AG10803 (cell line): ENCODE data around the gene FHL2.
A peak's percentile ranks its signal among the peaks of the same experiment; 100 is the strongest.

Experiments
- DNase-seq: peaks from one replicate; pipeline ENCODE4 v3.0.0; 2010; ENCODE audit warnings: low read depth
- H3K4me3 ChIP-seq: 2 replicates; pipeline ENCODE4 v1.5.1; 2011; ENCODE audit warnings: mild to moderate bottlenecking, low read length, control low read depth
- TF ChIP-seq, protein P1 (sequence below): conservative IDR thresholded peaks from 2 replicates; pipeline ENCODE4 v1.5.1; 2011; ENCODE audit warnings: mild to moderate bottlenecking, low read length, control low read depth, inconsistent platforms

The FHL2 gene

DNA sequence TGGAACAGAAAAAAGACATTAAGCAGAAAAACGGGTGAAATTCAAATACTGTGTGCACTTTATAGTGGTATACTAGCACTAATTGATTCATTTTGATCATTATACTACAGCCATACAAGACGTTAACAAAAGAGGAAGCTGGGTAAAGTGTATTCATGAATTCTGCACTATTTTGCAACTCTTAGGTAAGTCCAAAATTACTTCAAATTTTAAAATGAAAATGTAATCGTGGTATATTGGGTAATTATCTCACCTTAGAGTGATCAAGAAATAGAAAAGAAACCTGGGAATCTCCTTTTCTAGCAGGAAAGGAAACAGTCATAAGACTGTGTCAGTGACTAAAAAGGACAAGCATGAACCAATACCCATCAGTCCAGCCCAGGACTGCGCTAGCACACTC, 74.8 kb downstream of the FHL2 start:
- TF ChIP-seq, protein P1, sequence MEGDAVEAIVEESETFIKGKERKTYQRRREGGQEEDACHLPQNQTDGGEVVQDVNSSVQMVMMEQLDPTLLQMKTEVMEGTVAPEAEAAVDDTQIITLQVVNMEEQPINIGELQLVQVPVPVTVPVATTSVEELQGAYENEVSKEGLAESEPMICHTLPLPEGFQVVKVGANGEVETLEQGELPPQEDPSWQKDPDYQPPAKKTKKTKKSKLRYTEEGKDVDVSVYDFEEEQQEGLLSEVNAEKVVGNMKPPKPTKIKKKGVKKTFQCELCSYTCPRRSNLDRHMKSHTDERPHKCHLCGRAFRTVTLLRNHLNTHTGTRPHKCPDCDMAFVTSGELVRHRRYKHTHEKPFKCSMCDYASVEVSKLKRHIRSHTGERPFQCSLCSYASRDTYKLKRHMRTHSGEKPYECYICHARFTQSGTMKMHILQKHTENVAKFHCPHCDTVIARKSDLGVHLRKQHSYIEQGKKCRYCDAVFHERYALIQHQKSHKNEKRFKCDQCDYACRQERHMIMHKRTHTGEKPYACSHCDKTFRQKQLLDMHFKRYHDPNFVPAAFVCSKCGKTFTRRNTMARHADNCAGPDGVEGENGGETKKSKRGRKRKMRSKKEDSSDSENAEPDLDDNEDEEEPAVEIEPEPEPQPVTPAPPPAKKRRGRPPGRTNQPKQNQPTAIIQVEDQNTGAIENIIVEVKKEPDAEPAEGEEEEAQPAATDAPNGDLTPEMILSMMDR, result no peak
- H3K4me3 ChIP-seq, result no peak overlapping the region
- DNase-seq, result no peak

DNA sequence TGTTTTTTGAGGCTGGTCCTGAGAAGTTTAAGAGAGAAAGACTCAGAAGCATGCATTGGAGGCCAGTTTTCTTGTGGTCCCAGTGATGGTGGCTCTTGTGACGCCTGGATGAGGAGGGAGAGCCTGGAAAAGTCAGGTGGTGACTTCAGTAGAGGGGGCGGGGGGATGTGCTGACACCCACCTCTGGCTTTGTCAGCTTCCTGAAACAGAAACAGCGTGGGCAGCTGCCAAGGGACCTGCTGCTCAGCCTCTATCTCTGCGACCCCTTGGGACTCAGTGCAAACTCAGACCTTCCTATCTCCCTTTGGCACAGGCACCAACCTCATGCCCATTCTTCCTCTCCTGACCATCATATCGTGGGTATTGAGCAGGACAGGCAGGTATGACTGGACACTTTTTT, 75.7 kb downstream of the FHL2 start:
- TF ChIP-seq, protein P1, result no peak
- no peak overlapping the region for H3K4me3 ChIP-seq
- no peak for DNase-seq

DNA sequence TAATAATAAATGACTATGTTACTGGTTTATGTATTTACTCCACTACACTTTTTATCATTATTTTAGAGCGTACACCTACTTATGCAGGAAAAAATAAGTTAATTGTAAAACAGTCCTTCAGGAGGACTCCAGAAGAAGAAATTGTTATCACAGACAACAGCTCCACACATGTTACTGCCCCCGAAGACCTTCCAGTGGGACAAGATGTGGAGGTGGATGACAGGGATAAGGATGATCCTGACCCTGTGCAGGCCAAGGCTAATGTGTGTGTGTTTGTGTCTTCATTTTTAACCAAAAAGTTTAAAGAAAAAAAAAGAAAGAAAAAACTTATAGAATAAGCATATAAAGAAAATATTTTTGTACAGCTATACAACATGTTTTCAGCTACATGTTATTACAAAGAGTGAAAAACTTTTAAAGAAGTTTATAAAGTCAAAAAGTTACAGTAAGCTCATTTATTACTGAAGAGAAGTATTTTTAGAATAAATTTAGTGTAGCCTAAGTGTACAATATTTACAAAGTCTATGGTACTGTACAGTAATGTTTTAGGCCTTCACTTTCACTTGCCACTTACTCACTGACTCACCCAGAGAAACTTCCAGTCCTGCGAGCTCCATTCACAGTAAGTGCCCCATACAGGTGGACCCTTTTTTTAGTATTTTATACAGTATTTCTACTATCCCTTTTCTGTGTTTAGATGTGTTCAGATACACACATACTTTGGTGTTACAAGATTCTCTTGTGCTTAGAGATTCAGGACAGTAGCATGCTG, 76.8 kb downstream of the FHL2 start:
- peak; percentile 34 for DNase-seq
- no peak overlapping the region for H3K4me3 ChIP-seq
- TF ChIP-seq, protein P1, result no peak

DNA sequence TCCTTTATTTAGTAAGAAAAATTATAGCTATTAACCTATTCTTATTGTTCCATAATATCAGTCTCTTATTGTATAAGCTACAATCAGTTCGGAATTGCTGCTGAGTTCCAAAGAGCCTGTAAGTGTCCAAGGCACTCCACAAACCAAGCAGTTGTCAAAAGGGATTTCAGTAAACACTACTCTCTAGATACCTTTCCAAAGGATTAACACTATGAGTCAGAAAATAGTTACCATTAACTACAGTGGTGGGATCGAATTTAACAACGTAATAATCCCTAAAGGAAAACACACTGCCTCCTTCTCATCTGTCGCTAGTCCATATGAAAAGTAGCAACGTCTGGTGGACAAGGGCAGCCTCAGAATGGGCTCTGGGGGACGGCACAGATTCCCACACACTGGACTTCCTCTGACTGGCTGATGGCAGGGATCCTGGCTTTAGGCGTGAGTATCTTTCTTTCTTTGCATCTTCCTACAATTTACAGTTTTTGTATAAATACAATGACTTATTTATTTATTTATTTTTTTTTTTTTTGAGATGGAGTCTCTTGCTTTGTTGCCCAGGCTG, 78.1 kb downstream of the FHL2 start:
- TF ChIP-seq, protein P1, result no peak
- H3K4me3 ChIP-seq, result no peak overlapping the region
- DNase-seq, result no peak

DNA sequence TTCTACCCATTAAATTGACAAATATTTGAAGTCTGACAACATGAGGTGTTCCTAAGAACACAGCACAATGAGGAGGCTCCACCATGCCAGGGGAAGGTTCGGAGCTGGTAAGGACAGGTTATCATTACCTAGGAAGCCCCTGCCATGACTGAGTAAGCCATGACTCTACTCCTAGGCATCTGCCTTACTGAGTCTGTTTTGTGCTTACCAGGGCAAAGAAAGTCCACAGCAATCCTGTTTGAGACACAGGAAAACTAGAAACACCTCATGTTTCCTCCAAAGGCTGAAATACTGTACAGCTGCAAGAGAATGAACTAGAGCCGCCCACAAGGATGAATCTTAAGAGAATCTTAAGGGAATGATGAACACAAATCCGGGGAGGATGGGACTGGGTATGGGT, 80.9 kb downstream of the FHL2 start:
- TF ChIP-seq, protein P1, result no peak
- DNase-seq, result no peak
- H3K4me3 ChIP-seq, result no peak overlapping the region

DNA sequence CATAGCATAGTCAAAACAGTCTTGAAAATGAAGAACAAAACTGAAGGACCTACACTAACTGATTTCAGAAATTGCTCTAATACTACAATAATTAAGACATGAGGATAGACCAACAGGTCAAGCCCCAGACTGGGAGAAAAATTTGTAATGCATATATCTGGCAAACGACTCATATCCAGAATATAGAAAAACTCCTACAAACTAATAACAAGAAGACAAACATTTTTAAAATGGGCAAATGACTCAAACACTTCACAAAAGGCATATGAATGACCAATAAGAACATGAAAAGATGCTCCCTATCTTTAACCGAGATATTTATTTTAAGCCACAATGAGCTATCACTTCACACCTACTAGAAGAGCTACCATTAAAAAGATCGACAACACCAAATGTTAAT, 83.5 kb downstream of the FHL2 start:
- H3K4me3 ChIP-seq, result no peak overlapping the region

More for the DNA sequence above, 83.5 kb downstream of the FHL2 start:
- TF ChIP-seq, protein P1, result no peak
- DNase-seq, result no peak
